8988T (cell line): ENCODE results near the gene UBE2L3.
"Not testable (repeated sequence)": the region's sequence is repeated elsewhere in the genome, so short reads cannot be mapped to it uniquely, and the experiment has no call there.

ENCODE experiments used
- DNase-seq: peaks from one replicate; pipeline ENCODE4 v3.0.0; 2011

UBE2L3 gene

GRCh38 chr22:21567456-21568346, at the start of gene UBE2L3:
UBE2L3 (plus strand) TSS chr22:21567714; CDS start chr22:21567745, 31 bp downstream.
- peak; percentile 73 for DNase-seq

DNA sequence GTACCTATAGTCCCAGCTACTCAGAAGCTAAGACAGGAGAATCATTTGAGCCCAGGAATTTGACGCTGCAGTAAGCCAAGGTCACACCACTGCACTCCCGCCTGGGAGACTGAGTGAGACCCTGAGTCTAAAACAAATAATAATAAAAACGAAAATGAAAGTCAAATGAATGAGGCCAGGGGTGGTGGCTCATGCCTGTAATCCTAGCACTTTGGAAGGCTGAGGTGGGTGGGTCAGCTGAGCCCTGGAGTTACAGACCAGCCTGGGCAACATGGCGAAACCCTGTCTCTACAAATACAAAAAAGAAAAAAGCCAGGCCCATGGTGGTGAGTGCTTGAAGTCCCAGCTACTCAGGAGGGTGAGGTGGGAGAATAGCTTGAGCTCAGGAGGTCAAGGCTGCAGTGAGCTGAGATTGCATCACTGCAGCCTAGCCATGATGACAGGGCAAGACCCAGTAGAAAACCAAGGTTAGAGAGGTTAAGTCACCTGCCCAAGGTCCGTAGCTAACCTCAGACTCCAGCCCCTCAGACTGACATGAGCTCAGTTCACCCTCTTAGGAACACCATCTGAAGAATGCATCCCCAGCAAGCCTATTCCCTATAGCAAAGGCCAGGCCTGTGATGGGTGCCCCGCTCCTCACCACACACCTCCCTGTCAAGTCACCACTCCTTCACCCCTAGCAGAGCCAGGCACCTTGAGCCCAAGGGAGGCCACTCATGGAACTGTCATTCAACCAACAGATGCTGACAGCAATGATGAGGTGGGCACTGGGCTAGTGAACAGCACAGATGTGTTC, 40.6 kb upstream of the UBE2L3 start:
- DNase-seq, result not testable (repeated sequence)

GRCh38 chr22:21531525-21531924, 36.0 kb upstream of the UBE2L3 start:
- DNase-seq, result not testable (repeated sequence)

- DNase-seq, result not testable (repeated sequence)
Measured at GRCh38 chr22:21532863-21533648, 34.5 kb upstream of the UBE2L3 start.

GRCh38 chr22:21539862-21540261, 27.7 kb upstream of the UBE2L3 start:
- DNase-seq, result not testable (repeated sequence)

DNA sequence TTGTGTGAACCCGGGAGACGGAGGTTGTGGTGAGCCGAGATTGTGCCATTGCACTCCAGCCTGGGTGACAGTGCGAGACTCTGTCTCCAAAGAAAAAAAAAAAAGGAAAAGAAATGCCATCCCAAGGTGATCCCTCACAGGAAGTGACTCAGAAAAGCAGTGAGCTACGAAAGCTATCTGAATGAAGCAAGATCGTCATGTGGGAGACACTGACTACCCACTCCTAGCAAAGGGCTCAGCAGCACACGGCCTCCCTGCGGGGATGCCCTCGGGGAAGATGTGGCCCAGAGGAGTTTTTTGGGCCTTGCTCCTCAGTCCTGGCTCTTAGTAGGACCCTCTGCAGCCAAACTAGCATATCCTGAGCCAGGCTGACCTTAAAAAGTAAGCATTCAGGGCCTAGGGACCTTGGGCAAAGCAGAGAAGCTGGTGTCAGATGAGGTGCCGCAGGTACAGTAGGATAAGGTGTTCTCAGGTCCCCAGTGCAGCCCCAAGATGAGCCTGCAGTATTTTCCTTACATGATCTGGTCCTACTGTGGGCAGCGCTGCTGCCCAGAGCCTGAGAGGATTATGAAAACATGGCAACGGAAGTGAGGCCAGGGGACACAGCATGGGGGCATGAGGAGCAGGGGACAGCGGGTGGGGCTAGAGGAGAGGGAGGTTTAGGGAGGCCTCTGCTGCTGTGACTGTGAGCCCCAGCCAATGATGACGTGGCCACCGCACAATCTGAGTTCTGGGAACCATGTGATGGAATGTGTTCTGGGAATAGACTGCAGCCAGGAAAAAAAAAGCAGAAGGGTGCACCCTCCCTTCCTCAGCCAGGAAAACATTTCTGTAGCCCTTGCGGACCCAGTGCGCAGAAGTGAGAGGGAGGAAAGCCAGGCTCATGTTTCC, 22.8 kb upstream of the UBE2L3 start:
- not testable (repeated sequence) for DNase-seq

DNA sequence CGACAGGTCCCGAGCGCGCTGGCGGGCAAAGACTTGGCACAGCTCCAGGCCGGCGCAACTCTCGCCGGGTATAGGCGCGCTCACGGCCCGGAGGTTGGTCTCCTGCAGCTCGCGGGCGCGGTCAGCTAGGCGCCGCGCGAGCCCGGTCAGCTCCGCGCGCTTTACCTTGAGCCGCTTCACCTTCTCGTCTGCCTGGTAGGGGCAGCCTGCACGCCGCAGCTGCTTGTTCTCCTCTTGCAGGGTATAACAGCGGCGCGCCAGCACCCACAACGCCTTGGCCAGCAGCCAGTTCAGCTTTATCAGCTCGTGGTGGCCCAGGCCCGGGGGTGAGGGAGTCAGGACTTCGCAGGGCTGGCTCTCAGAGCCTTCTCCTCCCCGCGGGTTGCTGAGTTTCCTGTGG, 18.0 kb upstream of the UBE2L3 start:
- not testable (repeated sequence) for DNase-seq

DNA sequence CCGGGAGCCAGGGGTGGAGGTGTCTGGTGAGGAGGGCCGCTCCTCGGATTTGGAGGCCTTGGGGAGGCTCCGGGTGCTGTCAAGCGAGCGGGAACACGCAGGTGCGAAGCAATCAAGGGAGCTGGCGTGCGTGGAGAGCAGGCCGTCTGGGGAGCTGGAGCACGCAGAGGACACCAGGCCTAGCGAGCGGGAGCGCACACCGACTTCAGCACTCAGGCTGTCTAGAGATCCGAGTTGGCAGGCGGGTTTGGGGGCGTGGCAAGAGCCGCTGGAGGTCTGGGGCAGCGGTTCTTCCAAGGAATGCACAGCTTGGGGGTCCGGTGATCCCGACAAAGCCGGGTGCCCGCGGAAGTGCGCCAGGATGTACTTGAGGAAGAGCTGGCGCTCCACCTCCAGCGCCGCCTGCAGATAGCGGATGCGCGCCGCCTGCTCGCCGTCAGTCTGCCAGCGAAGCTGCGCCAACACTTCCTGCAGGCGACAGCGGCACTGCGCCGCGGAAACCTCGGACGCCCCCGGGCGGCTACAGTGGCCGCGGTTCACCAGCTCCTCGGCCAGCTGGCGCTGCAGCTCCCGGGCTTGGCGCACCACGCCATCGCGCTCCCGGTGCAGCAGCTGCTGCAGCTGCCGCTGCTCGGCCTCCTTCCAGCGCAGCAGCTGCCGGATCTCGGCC, 17.4 kb upstream of the UBE2L3 start:
- not testable (repeated sequence) for DNase-seq

DNA sequence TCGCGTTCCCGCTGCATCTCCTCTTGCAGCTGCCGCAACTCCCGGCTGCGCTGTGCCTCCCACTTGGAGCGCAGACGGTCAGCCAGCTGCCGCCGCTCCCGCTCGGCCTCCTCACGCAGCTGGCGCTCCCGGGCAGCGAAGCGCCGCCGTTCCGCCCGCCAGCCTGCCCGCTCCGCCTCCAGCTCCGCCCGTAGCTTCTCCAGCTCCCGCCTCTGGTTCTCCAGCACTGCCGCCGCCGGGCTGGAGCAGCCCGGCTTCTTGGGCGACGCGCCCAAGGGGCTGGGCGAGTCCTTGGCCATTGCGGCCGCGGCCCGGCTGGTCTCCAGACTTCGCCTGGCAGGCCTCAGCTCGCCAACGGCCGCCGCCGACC, 16.9 kb upstream of the UBE2L3 start:
- not testable (repeated sequence) for DNase-seq

GRCh38 chr22:21551361-21551760, 16.2 kb upstream of the UBE2L3 start, which contains the start of gene RIMBP3C:
RIMBP3C (minus strand) TSS chr22:21551461; CDS start chr22:21550976, 485 bp downstream.
- not testable (repeated sequence) for DNase-seq

DNA sequence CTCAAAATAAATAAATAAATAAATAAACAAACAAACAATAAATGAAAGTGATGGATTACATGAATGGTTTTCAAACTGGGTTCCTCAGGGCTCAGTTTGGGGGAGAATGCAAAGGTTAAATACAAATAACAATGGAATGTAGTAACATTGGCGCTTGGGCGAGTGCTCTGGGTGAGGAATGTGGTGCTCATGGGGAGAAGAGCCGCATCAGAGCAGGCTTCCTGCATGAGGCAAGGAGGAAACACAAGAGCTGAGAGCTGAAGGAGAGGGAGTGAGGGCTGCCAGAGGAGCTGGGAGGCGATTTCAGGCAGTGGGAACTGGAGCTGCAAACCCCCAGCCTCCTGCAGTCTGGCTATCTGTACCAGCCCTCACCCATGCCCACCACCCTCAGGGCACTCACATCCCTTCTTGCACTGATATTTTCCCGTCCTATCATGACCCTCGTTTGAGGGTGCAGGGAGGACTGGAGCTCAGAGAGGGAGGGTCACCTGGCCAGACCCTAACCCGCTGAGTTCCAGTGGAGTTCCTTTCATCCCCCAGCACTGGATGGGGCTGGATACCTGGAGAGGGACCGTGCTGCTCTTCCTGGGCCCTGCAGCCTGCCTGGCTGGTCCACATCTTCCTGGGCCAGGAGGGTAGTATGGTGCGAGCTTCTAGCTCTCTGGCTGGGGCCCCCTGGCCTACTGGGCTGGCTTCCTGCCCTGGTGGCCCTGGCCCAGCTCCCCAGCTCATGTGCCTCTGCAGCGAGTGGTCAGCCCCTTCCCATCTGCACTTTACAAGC, 8.0 kb upstream of the UBE2L3 start:
- DNase-seq, result not testable (repeated sequence)

- DNase-seq, result not testable (repeated sequence)
Measured at GRCh38 chr22:21560657-21561056, 6.9 kb upstream of the UBE2L3 start.

- DNase-seq, result no peak
Measured at GRCh38 chr22:21563912-21564311, 3.6 kb upstream of the UBE2L3 start.

- DNase-seq, result no peak
Measured at GRCh38 chr22:21564411-21564810, 3.1 kb upstream of the UBE2L3 start.

- DNase-seq, result no peak
Measured at GRCh38 chr22:21568347-21569075, 997 bp downstream of the UBE2L3 start.

- not testable (repeated sequence) for DNase-seq
Measured at GRCh38 chr22:21569076-21569427, 1.5 kb downstream of the UBE2L3 start.

DNA sequence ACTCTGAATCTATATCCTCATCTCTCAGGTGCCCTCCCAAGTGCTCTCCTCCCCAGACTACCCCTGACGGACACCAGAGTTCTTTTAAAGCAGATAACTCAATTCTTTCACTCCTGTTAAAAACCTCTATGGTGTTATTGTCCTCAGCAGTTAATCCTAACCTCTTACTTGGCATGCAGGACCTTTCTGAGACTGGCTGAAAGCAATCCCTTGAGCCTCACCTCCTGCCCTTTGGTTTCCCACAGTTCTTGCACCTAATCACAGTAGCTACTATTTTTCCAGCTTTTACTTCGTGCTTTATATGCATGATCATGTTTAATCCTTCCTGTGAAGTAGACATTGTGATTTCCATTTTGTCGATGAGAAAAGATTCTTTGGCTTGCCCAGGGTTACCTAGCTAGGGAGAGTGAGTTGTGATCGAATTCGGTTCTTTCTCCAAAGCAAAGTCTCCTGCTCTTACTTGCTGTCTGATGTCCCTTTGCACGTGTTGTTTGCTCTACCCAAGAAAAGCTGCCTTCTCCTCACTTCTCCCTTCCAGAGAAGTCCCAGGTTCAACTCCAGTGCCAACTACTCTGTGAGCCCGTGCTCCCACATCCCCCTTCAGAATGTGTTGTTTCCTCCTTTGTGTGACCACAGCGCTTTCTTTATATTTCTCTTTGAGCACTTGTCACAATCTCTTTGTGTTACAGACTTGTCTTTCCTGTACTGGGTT, 2.1 kb downstream of the UBE2L3 start:
- no peak for DNase-seq

- no peak for DNase-seq
Measured at GRCh38 chr22:21570398-21570797, 2.9 kb downstream of the UBE2L3 start.

DNA sequence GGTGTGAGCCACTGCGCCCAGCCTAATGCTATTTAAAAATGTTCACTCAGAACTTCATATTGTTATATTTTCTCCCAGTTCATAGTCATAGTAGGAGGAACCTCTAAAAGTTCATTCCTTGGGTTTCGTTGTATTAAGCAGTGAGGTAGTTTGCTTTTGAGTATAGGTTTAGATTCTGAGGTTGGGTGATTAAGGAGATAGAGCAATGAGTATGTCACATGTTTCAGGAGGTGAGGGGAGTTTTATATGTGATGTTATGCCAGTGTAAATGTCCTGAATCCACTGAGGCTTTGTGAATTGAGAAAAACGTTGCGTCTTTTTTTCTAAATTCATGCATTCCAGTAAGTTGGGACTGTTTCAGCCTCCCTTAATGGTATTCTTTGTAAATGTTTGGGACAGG, 4.2 kb downstream of the UBE2L3 start:
- DNase-seq, result no peak
